Glutamatergic neuron (in vitro differentiated cells): Measurements from ENCODE around the gene INSYN1. TPM values are rescaled to one million over a fixed set of nuclear protein-coding genes. Genes with fewer than 3 reads are reported as not detected.
A peak's percentile ranks its signal among the peaks of the same experiment; 100 is the strongest.

Experiments
- DNase-seq: peaks from one replicate; pipeline ENCODE4 v3.0.0; 2022
- H3K27ac Mint-ChIP-seq: one replicate; pipeline ENCODE4 v1.8.0; 2020; ENCODE audit warnings: mild to moderate bottlenecking, mixed read lengths, inconsistent platforms; ENCODE audit not compliant: unreplicated experiment
- H3K27me3 Mint-ChIP-seq: one replicate; pipeline ENCODE4 v1.8.0; 2020; ENCODE audit warnings: mild to moderate bottlenecking, moderate library complexity, mixed read lengths, inconsistent platforms; ENCODE audit not compliant: unreplicated experiment
- H3K36me3 Mint-ChIP-seq: one replicate; pipeline ENCODE4 v1.8.0; 2020; ENCODE audit warnings: mild to moderate bottlenecking, mixed read lengths, inconsistent platforms; ENCODE audit not compliant: unreplicated experiment
- H3K4me1 Mint-ChIP-seq: one replicate; pipeline ENCODE4 v1.8.0; 2020; ENCODE audit warnings: mild to moderate bottlenecking, low read depth, mixed read lengths, inconsistent platforms; ENCODE audit not compliant: unreplicated experiment
- H3K4me3 Mint-ChIP-seq: one replicate; pipeline ENCODE4 v1.8.0; 2020; ENCODE audit warnings: mild to moderate bottlenecking, mixed read lengths, inconsistent platforms; ENCODE audit not compliant: unreplicated experiment
- H3K9me3 Mint-ChIP-seq: one replicate; pipeline ENCODE4 v1.8.0; 2020; ENCODE audit warnings: mild to moderate bottlenecking, moderate library complexity, mixed read lengths, inconsistent platforms; ENCODE audit not compliant: unreplicated experiment
- total RNA-seq: library from RNA; stranded (reverse); fragmentation: NEBNext Ultra II Directional; extraction: Animal tissue kit (Norgen Biotek cat#: 25700); gene quantifications from one replicate; pipeline ENCODE4 v1.2.1, GENCODE V29; 2021; ENCODE audit not compliant: unreplicated experiment
- TF ChIP-seq, protein P1 (sequence below): fragments of 200-600 bp; sonication (generic); IDR thresholded peaks from one replicate; pipeline ENCODE4 v1.5.0; 2021; ENCODE audit not compliant: partially characterized antibody, unreplicated experiment

Gene INSYN1
- total RNA-seq, 1 donor from 2014 or later, result 86.6 TPM

DNA sequence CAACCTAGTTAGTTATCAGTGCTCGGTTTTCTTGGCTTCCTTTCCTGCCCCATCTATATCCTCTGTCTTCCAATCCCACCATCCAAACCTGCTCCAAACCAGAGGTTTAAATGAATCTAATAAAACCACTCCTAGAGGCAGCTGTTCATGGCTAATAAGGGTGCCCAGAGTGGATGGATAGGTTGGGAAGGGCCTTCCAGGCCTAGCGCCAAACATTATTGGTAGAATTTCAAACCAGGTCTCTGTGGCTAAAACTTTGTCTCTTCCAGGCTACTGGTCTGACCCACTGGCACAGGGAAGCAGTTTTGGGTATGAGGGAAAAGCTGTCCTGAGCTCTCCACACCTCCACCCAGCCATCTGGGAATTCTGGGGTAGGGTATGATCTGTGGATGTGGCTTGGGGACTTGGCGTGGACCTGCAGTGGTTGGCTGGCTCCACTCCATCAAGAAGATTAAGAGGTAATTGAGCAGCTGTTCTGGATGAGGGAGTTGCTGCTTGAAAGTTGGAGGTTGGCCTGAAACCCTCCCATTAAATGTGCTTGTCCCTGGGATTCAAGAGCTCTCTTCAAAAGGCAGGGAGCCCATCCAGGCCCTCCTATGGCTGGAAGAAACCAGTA is 29.3 kb upstream of the INSYN1 start:
- Mint-ChIP-seq H3K4me1 (no peaks in the 10 kb centered on the region), H3K9me3 (peaks cover 1% of the 10 kb centered on the region), H3K4me3 (no peak overlapping the region), H3K27ac (no peak overlapping the region), H3K36me3 (no peaks in the 10 kb centered on the region), H3K27me3 (peaks cover 2% of the 10 kb centered on the region)
- DNase-seq, result no peak
- TF ChIP-seq, protein P1, sequence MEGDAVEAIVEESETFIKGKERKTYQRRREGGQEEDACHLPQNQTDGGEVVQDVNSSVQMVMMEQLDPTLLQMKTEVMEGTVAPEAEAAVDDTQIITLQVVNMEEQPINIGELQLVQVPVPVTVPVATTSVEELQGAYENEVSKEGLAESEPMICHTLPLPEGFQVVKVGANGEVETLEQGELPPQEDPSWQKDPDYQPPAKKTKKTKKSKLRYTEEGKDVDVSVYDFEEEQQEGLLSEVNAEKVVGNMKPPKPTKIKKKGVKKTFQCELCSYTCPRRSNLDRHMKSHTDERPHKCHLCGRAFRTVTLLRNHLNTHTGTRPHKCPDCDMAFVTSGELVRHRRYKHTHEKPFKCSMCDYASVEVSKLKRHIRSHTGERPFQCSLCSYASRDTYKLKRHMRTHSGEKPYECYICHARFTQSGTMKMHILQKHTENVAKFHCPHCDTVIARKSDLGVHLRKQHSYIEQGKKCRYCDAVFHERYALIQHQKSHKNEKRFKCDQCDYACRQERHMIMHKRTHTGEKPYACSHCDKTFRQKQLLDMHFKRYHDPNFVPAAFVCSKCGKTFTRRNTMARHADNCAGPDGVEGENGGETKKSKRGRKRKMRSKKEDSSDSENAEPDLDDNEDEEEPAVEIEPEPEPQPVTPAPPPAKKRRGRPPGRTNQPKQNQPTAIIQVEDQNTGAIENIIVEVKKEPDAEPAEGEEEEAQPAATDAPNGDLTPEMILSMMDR, result no peak

- H3K27ac Mint-ChIP-seq, result no peak overlapping the region
- TF ChIP-seq, protein P1, result no peak
- DNase-seq, result no peak
- no peak overlapping the region for H3K4me3 Mint-ChIP-seq
- peaks cover 4% of the 10 kb centered on the region for H3K27me3 Mint-ChIP-seq
- H3K9me3 Mint-ChIP-seq, result peaks cover 1% of the 10 kb centered on the region
- no peaks in the 10 kb centered on the region for H3K36me3 Mint-ChIP-seq
- H3K4me1 Mint-ChIP-seq, result no peaks in the 10 kb centered on the region
Observed at GRCh38 chr15:73781038-73781925, 28.1 kb upstream of the INSYN1 start.

DNA sequence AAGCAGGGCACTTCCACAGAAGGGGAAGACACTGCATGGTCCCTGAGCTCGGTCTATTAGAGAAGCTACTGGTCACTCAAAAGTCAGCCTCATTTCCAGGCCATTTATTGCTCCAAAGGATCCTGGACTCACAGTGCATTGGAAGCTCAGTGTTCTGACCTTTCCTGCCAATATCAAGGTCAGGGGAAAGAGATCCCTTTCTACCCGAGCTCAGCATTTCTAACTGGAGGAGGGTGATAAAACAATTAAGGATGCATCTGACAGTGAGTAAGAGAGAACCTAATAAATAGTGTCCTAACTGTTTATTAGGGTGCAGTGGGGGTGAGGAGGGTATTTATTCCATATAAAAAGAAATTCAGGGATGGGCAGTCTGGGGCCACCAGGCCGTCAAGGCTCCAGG is 26.8 kb upstream of the INSYN1 start:
- no peak for DNase-seq
- TF ChIP-seq, protein P1, result no peak
- Mint-ChIP-seq H3K27me3 (peaks cover 4% of the 10 kb centered on the region), H3K9me3 (peaks cover 1% of the 10 kb centered on the region), H3K27ac (no peak overlapping the region), H3K36me3 (no peaks in the 10 kb centered on the region), H3K4me1 (no peaks in the 10 kb centered on the region), H3K4me3 (no peak overlapping the region)

- H3K4me3 Mint-ChIP-seq, result no peak overlapping the region
- no peak for DNase-seq
- H3K27me3 Mint-ChIP-seq, result peaks cover 4% of the 10 kb centered on the region
- TF ChIP-seq, protein P1, result no peak
- H3K9me3 Mint-ChIP-seq, result peaks cover 4% of the 10 kb centered on the region
- H3K4me1 Mint-ChIP-seq, result no peaks in the 10 kb centered on the region
- no peaks in the 10 kb centered on the region for H3K36me3 Mint-ChIP-seq
- no peak overlapping the region for H3K27ac Mint-ChIP-seq
Observed at GRCh38 chr15:73777741-73778140, 24.6 kb upstream of the INSYN1 start.

- TF ChIP-seq, protein P1, result no peak
- DNase-seq, result peak; percentile 53
- peaks cover 4% of the 10 kb centered on the region for H3K27me3 Mint-ChIP-seq
- H3K4me3 Mint-ChIP-seq, result no peak overlapping the region
- H3K36me3 Mint-ChIP-seq, result no peaks in the 10 kb centered on the region
- H3K9me3 Mint-ChIP-seq, result peaks cover 4% of the 10 kb centered on the region
- no peak overlapping the region for H3K27ac Mint-ChIP-seq
- H3K4me1 Mint-ChIP-seq, result peaks cover 12% of the 10 kb centered on the region
Observed at GRCh38 chr15:73773428-73773827, 20.3 kb upstream of the INSYN1 start.
